HCT116 (cell line): ENCODE results near the gene B4GALT4. TPM values are rescaled to one million over a fixed set of nuclear protein-coding genes. Genes with fewer than 3 reads are reported as not detected.

ENCODE experiments used
- ATAC-seq: fragments of 200-7000 bp; cut with Tn5 transposase; 2 replicates; pipeline ENCODE4 v1.9.1; 2020; ENCODE audit warnings: mild to moderate bottlenecking, moderate library complexity
- BruUV-seq: library from RNA; stranded (reverse); fragments of 400-500 nt; replicated peaks from 2 replicates; lab custom pipeline; 2021; lab: Mats Ljungman, UMichigan
- CTCF ChIA-PET: fragments of 300-600 bp; sonication (Branson Sonifier 250); formaldehyde crosslinking; loops from one replicate; lab custom pipeline; 2021; ENCODE audit warnings: antibody characterized with exemption; lab: Charles Lee
- POLR2A ChIA-PET: fragments of 300-600, 350-600 bp; sonication (Branson Sonifier 250); formaldehyde crosslinking; loops from one replicate; lab custom pipeline; 2021; ENCODE audit warnings: antibody characterized with exemption; lab: Charles Lee
- RAD21 ChIA-PET, 2 experiments: fragments of 300-600 bp; sonication (Branson Sonifier 250); formaldehyde crosslinking; loops; one replicate each; lab custom pipeline; 2023; ENCODE audit warnings: low total read pairs in 2 of 2; ENCODE audit not compliant: uncharacterized antibody in 2 of 2, unreplicated experiment in 2 of 2, low non-redundant PET in 1 of 2; lab: Charles Lee
- DNase-seq: peaks from one replicate; pipeline ENCODE4 v3.0.0-alpha.2; 2010; ENCODE audit warnings: low read depth, low spot score
- H2AFZ ChIP-seq: fragments of 200-600 bp; shearing (Covaris generic), sonication (generic); 2 replicates; pipeline ENCODE4 v1.6.1; 2017; ENCODE audit warnings: low read depth, mixed run types, mixed read lengths, antibody characterized with exemption, low read length; ENCODE audit not compliant: poor library complexity, severe bottlenecking
- H3K27ac ChIP-seq: 2 replicates; pipeline ENCODE4 v1.5.1; 2012; ENCODE audit warnings: low read depth, low read length
- H3K27me3 ChIP-seq: fragments of 200-600 bp; sonication (generic); 2 replicates; pipeline ENCODE4 v1.6.1; 2016; ENCODE audit warnings: mixed run types, low read length, mixed read lengths; ENCODE audit not compliant: insufficient read depth
- H3K36me3 ChIP-seq, 2 experiments: fragments of 200-500 bp in 1 of 2; fragments of 200-600 bp in 1 of 2; sonication (Bioruptor generic) in 1 of 2; sonication (generic) in 1 of 2; 2 replicates each; pipeline versions ENCODE4 v1.5.1 to v1.6.1; 2014 to 2016; ENCODE audit warnings: low read length in 2 of 2, inconsistent platforms in 1 of 2, mixed read lengths in 1 of 2, mixed run types in 1 of 2; ENCODE audit not compliant: insufficient read depth in 2 of 2, control insufficient read depth in 1 of 2
- H3K4me1 ChIP-seq, 2 experiments: fragments of 200-600 bp in 1 of 2; sonication (generic) in 1 of 2; 2 replicates each; pipeline versions ENCODE4 v1.5.1 to v1.6.1; 2012 to 2017; ENCODE audit warnings: low read length in 2 of 2, inconsistent platforms in 1 of 2, mild to moderate bottlenecking in 1 of 2, mixed read lengths in 1 of 2, mixed run types in 1 of 2, moderate library complexity in 1 of 2; ENCODE audit not compliant: insufficient read depth in 2 of 2, control insufficient read depth in 1 of 2
- H3K4me2 ChIP-seq: fragments of 200-600 bp; sonication (generic); 2 replicates; pipeline ENCODE4 v1.6.1; 2017; ENCODE audit warnings: mixed run types, low read length, mixed read lengths
- H3K4me3 ChIP-seq, 2 experiments: fragments of 200-600 bp in 1 of 2; sonication (generic) in 1 of 2; replicated peaks in 1 of 2; 2 replicates each; pipeline ENCODE4 v1.5.1; 2011 to 2016; ENCODE audit warnings: low read length in 2 of 2, control low read depth in 1 of 2, low read depth in 1 of 2, mild to moderate bottlenecking in 1 of 2, mixed read lengths in 1 of 2, mixed run types in 1 of 2
- H3K79me2 ChIP-seq: fragments of 200-600 bp; sonication (generic); 2 replicates; pipeline ENCODE4 v1.6.1; 2017; ENCODE audit warnings: mild to moderate bottlenecking, mixed run types, low read length, moderate library complexity, mixed read lengths; ENCODE audit not compliant: insufficient read depth
- H3K9ac ChIP-seq: fragments of 200-600 bp; sonication (generic); 2 replicates; pipeline ENCODE4 v1.6.1; 2016; ENCODE audit warnings: low read length, mixed read lengths
- H3K9me2 ChIP-seq: fragments of 200-600 bp; sonication (generic), shearing (Covaris generic); 2 replicates; pipeline ENCODE4 v1.6.1; 2017; ENCODE audit warnings: mixed run types, mild to moderate bottlenecking, moderate library complexity; ENCODE audit not compliant: insufficient read depth
- H3K9me3 ChIP-seq, 2 experiments: fragments of 200-500 bp in 1 of 2; fragments of 200-600 bp in 1 of 2; sonication (Bioruptor generic) in 1 of 2; sonication (generic) in 1 of 2; 2 replicates each; pipeline ENCODE4 v1.6.1; 2014 to 2017; ENCODE audit warnings: low read length in 2 of 2, mixed read lengths in 2 of 2, inconsistent platforms in 1 of 2, low read depth in 1 of 2, mild to moderate bottlenecking in 1 of 2, mixed run types in 1 of 2, moderate library complexity in 1 of 2; ENCODE audit not compliant: control insufficient read depth in 1 of 2, insufficient read depth in 1 of 2
- H4K20me1 ChIP-seq: fragments of 200-600 bp; sonication (generic), shearing (Covaris generic); 2 replicates; pipeline ENCODE4 v1.6.1; 2017; ENCODE audit warnings: mixed run types, mild to moderate bottlenecking, moderate library complexity; ENCODE audit not compliant: insufficient read depth
- ATF3 ChIP-seq: IDR thresholded peaks from 2 replicates; pipeline ENCODE4 v1.6.1; 2012
- CBX3 ChIP-seq: IDR thresholded peaks from 2 replicates; pipeline ENCODE4 v1.6.1; 2012; ENCODE audit warnings: low read depth
- CEBPB ChIP-seq: IDR thresholded peaks from 2 replicates; pipeline ENCODE4 v1.6.1; 2012; ENCODE audit warnings: low read depth
- CTCF ChIP-seq, 3 experiments: fragments of 200-600 bp in 1 of 3; sonication (generic) in 1 of 3; IDR thresholded peaks in 2 of 3; conservative IDR thresholded peaks in 1 of 3; 2 replicates each; pipeline ENCODE4 v1.5.1; 2012 to 2017; ENCODE audit warnings: low read depth in 2 of 3, low read length in 2 of 3, antibody characterized with exemption in 1 of 3, borderline replicate concordance in 1 of 3, control low read depth in 1 of 3, mild to moderate bottlenecking in 1 of 3, mixed read lengths in 1 of 3, mixed run types in 1 of 3, moderate library complexity in 1 of 3; ENCODE audit not compliant: insufficient read depth in 1 of 3
- EGR1 ChIP-seq: IDR thresholded peaks from 2 replicates; pipeline ENCODE4 v1.6.1; 2012; ENCODE audit warnings: low read depth
- ELF1 ChIP-seq: IDR thresholded peaks from 2 replicates; pipeline ENCODE4 v1.6.1; 2012; ENCODE audit warnings: low read depth, borderline replicate concordance
- EZH2 ChIP-seq: fragments of 200-600 bp; sonication (generic); IDR thresholded peaks from 2 replicates; pipeline ENCODE4 v1.6.1; 2017; ENCODE audit warnings: antibody characterized with exemption, mixed run types
- EZH2phosphoT487 ChIP-seq: fragments of 200-600 bp; IDR thresholded peaks from 2 replicates; pipeline ENCODE4 v1.6.1; 2018; ENCODE audit warnings: antibody characterized with exemption, borderline replicate concordance
- JUND ChIP-seq: IDR thresholded peaks from 2 replicates; pipeline ENCODE4 v1.6.1; 2012
- POLR2A ChIP-seq: IDR thresholded peaks from 2 replicates; pipeline ENCODE4 v1.7.0; 2011; ENCODE audit warnings: borderline replicate concordance; ENCODE audit not compliant: insufficient read depth, insufficient read length; ENCODE audit errors: extremely low read depth
- POLR2AphosphoS5 ChIP-seq: IDR thresholded peaks from 2 replicates; pipeline ENCODE4 v1.6.1; 2011; ENCODE audit warnings: mild to moderate bottlenecking, low read depth, low read length, moderate library complexity
- RAD21 ChIP-seq: IDR thresholded peaks from 2 replicates; pipeline ENCODE4 v1.6.1; 2012; ENCODE audit warnings: low read depth, mild to moderate bottlenecking
- REST ChIP-seq: IDR thresholded peaks from 2 replicates; pipeline ENCODE4 v1.6.1; 2012; ENCODE audit warnings: low read depth
- SIN3A ChIP-seq: IDR thresholded peaks from 2 replicates; pipeline ENCODE4 v1.6.1; 2012; ENCODE audit warnings: low read depth
- SP1 ChIP-seq: IDR thresholded peaks from 2 replicates; pipeline ENCODE4 v1.6.1; 2012; ENCODE audit warnings: low read depth
- TCF7L2 ChIP-seq: IDR thresholded peaks from 2 replicates; pipeline ENCODE4 v1.7.0; 2011; ENCODE audit warnings: borderline replicate concordance, inconsistent platforms; ENCODE audit not compliant: insufficient read depth, insufficient read length; ENCODE audit errors: extremely low read depth
- ZFX ChIP-seq: fragments of 450-650 bp; IDR thresholded peaks from 2 replicates; pipeline ENCODE4 v1.6.1; 2017
- ZNF274 ChIP-seq: fragments of 200-500 bp; sonication (Bioruptor generic); IDR thresholded peaks from 2 replicates; pipeline ENCODE4 v1.6.1; 2014; ENCODE audit warnings: mild to moderate bottlenecking, low read depth, low read length, inconsistent platforms
- intact Hi-C: fragments of 100-400 bp; cut with micrococcal nuclease; formaldehyde crosslinking; loops from 2 replicates; pipeline ENCODE4 v1.10.0; 2022
- total RNA-seq: library from RNA; stranded (reverse); gene quantifications from one replicate; pipeline ENCODE4 v1.2.1, GENCODE V29; 2021; ENCODE audit not compliant: unreplicated experiment

B4GALT4 gene
- total RNA-seq, 1 experiment from 2014 or later: 15.9 TPM

- CTCF ChIA-PET: no interaction called here
These were observed 33.8 kb downstream of the B4GALT4 start for GRCh38 chr3:119206611-119207511.

More at GRCh38 chr3:119206611-119207511, 33.8 kb downstream of the B4GALT4 start:
- Histone ChIP-seq H3K4me2 (no peak overlapping the region), H3K27ac (no peak overlapping the region), H3K4me1 (no peaks in the 10 kb centered on the region), H4K20me1 (no peaks in the 10 kb centered on the region), H3K9ac (no peak overlapping the region), H2AFZ (no peak overlapping the region), H3K36me3 (peaks cover 0 to 3% of the 10 kb centered on the region in 2 experiments; a peak in 2 of 4 replicates), H3K27me3 (no peaks in the 10 kb centered on the region), H3K4me3 (no peak overlapping the region), H3K9me3 (no peaks in the 10 kb centered on the region), H3K79me2 (no peaks in the 10 kb centered on the region), H3K9me2 (no peaks in the 10 kb centered on the region)
- ATAC-seq (no peak; the same call in 1 of the 2 replicates), DNase-seq (no peak)
- no peak for TF ChIP-seq POLR2A
- no peak for TF ChIP-seq CBX3
- no peak for TF ChIP-seq CEBPB
- no peak for TF ChIP-seq EGR1
- no peak for TF ChIP-seq EZH2phosphoT487
- no peak for TF ChIP-seq JUND
- no peak for TF ChIP-seq CTCF (IDR thresholded peaks at IDR 0.05 in 2 of 3, conservative IDR thresholded peaks at IDR 0.05 in 1 of 3; ENCODE audit: borderline replicate concordance in 1 of 3, insufficient read depth in 1 of 3, low read depth in 2 of 3, low read length in 2 of 3)
- TF ChIP-seq SIN3A: no peak
- no peak for TF ChIP-seq TCF7L2
- no peak for TF ChIP-seq POLR2AphosphoS5
- TF ChIP-seq ZNF274: no peak
- TF ChIP-seq ATF3: no peak
- no peak for TF ChIP-seq REST
- TF ChIP-seq SP1: no peak
- no peak for TF ChIP-seq ZFX
- TF ChIP-seq ELF1: no peak
- TF ChIP-seq EZH2: no peak
- TF ChIP-seq RAD21: no peak
- POLR2A ChIA-PET: interaction anchor here (1.1 kb wide), 1 partner anchor 34 kb away, joined by 3 read pairs; the partner anchor contains the start of gene B4GALT4
- RAD21 ChIA-PET: no interaction called here
- intact Hi-C loops: no loop called here
- no TSS peak for BruUV-seq
